ENCODE data around the gene ADCY2.

DNA sequence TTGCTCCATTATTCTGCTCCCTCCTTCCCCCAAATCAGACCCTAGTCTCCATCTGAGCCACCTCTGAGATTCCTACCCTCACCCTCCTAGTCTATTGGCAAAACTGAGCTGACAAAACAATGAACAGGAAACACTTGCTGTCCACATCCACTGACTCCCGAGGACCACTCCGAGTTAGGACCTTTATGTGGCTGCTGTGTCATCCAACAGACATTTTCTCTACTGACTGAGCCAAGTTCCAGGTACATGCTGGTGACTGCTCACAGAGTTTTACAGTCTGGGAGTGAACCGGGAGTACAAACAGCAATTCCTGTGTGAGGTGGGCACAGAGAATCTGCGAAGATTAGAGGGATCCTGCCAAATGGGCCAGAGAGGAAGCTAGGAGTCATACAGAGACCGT lies 415.8 kb downstream of the ADCY2 start:
- TF ChIP-seq, protein P1, sequence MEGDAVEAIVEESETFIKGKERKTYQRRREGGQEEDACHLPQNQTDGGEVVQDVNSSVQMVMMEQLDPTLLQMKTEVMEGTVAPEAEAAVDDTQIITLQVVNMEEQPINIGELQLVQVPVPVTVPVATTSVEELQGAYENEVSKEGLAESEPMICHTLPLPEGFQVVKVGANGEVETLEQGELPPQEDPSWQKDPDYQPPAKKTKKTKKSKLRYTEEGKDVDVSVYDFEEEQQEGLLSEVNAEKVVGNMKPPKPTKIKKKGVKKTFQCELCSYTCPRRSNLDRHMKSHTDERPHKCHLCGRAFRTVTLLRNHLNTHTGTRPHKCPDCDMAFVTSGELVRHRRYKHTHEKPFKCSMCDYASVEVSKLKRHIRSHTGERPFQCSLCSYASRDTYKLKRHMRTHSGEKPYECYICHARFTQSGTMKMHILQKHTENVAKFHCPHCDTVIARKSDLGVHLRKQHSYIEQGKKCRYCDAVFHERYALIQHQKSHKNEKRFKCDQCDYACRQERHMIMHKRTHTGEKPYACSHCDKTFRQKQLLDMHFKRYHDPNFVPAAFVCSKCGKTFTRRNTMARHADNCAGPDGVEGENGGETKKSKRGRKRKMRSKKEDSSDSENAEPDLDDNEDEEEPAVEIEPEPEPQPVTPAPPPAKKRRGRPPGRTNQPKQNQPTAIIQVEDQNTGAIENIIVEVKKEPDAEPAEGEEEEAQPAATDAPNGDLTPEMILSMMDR (IDR thresholded peaks at IDR 0.05), result no peak
- no peak for TF ChIP-seq POLR2A (IDR thresholded peaks at IDR 0.05)

Data from heart left ventricle (tissue), 13 donors.